Skin epidermis (tissue), 12 donors: Measurements from ENCODE around the gene OSGEP.

Experiments
- H3K27ac ChIP-seq, 21 experiments: fragments of 200-600 bp; sonication (generic) in 11 of 21; one replicate each; pipeline ENCODE4 v1.5.0; 2020; ENCODE audit warnings: mild to moderate bottlenecking in 3 of 21, inconsistent platforms in 2 of 21, moderate library complexity in 2 of 21
- H3K4me3 ChIP-seq, 7 experiments: fragments of 200-600 bp; sonication (generic) in 2 of 7; one replicate each; pipeline ENCODE4 v1.5.0; 2020; ENCODE audit warnings: inconsistent platforms in 2 of 7, mild to moderate bottlenecking in 2 of 7, moderate library complexity in 1 of 7

OSGEP gene

GRCh38 chr14:20454516-20455354 lies at the start of gene OSGEP, which contains the start of gene APEX1:
Gene OSGEP (minus strand): TSS chr14:20454812. CDS start chr14:20454683, 129 bp downstream.
Gene APEX1 (plus strand): TSS chr14:20455226. CDS start chr14:20455646, 420 bp downstream.
- peak within 1 kb of the TSS; percentile 57 to 98 (median 91) for H3K27ac ChIP-seq

GRCh38 chr14:20503898-20504297 lies 49.3 kb upstream of the OSGEP start:
- no peak overlapping the region for H3K4me3 ChIP-seq
- peak overlapping the region in 1 of 21 experiments; percentile 29 for H3K27ac ChIP-seq

More at GRCh38 chr14:20454516-20455354, at the start of gene OSGEP, which contains the start of gene APEX1:
- peak within 1 kb of the TSS; percentile 56 to 80 (median 58) for H3K4me3 ChIP-seq

DNA sequence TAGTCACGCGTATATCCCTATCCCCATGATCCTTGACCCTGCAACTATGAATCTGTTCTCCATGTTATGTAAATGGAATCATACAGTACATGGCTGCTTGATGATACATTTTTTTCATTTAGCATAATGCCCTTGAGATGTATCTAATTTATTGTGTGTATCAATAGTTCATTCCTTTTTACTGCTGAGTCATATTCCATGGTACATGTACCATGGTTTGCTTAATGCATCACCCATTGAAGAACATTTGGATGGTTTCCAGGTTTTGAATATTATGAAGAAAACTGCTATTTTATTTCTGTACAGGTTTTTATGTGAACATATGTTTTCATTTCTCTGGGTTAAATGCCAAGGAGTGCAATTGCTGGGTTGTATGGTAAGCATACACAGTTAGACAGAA lies 46.7 kb upstream of the OSGEP start:
- Histone ChIP-seq H3K27ac (no peak overlapping the region), H3K4me3 (no peak overlapping the region)

DNA sequence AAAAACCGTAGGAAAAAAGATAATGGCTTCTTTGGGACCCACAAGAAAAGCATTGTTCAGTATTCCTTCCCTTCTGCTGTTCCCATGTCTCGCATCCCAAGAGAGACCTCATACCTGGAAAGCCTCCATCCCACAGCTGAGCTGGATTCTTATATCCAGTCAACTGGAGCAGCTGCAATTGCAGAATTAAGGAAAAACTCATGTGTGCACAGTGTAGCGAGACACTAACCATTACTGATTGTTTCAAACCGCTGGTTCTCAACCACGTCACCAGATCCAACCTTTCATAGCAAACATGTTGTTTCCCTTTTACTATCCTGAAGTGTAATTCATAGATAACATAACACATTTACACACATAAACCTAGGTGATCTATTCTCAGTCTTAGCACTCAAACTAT lies 45.3 kb upstream of the OSGEP start:
- Histone ChIP-seq H3K27ac (peak overlapping the region in 1 of 21 experiments; percentile 22), H3K4me3 (no peak overlapping the region)

GRCh38 chr14:20499108-20499507 lies 44.5 kb upstream of the OSGEP start:
- Histone ChIP-seq H3K4me3 (no peak overlapping the region), H3K27ac (peak overlapping the region in 1 of 21 experiments; percentile 22)

DNA sequence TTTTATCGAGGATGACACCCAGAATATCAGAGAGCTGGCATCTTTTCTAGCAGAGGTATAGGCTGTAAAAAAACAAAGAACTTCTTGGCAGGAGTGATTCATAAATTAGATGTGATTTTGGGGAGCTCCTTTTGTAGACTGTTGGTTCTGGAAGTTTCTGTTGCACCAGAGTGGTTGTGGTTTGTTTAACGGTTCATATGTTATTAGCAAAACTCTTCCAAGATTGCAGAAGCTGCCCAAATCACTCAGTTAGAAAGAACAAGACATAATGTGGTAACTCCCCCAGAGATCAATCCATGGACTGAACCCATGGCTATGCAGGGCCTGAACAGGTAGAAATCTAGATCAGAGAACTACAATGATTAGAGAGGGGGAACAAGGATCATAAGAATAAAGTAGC lies 44.0 kb upstream of the OSGEP start:
- Histone ChIP-seq H3K27ac (no peak overlapping the region), H3K4me3 (no peak overlapping the region)

DNA sequence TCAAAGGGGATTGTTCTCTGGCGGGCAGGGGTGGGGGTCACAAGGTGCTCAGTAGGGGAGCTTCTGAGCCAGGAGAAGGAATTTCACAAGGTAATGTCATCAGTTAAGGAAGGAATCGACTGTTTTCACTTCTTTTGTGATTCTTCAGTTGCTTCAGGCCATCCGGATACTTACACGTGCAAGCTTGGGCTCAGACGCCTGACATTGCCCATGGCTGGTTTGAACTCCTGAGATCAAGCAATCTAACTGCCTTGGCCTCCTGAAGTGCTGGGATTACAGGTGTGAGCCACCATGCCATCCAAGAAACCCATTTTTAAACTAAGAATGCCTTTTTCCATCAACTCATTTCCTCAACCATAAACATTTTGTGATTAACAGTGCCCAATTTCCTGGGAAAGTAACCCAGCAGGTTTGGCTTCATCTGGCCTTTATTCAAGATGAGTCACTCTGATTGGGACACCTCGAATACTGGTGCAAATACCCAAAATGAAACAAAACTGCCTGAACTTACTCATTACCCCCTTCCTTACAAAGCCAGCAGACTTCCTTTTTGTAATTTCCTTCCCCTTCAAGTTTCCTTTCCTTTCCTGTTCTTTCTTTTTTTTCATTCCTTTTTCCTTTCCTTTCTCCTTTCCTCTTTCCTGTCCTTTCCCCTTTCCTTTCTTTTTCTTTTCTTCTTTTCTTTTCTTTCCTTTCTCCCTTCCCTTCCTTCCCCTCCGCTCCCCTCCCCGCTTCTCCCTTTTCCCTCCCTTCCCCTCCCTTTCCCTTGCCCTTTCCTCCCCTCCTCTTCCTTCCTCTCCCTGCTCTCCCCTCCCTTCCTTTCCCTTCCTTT lies 40.5 kb upstream of the OSGEP start:
- Histone ChIP-seq H3K27ac (peak overlapping the region in 8 of 21 experiments; percentile 13 to 62 (median 25)), H3K4me3 (no peak overlapping the region)

DNA sequence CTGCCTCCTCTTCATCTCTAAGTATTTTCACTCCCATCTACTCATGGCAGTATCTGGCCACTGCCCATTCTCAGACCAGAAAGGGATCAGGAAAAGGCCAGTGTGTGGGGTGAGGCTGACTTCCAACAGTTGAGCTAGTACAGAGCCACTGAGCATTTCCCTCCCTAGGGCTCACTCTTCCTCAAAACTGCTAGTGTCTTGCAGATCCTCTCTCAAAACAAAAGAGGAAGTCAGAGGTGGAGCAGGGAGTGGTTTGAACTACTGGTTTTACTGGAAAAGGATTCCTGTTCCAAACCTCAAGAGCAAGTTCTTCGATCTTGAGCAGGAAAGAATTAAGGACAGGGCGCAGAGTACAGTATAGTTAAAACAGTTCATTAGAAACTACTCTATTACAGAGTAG lies 39.0 kb upstream of the OSGEP start:
- H3K27ac ChIP-seq: peak overlapping the region in 15 of 21 experiments; percentile 4 to 66 (median 43)
- H3K4me3 ChIP-seq: no peak overlapping the region

GRCh38 chr14:20492486-20492885 lies 37.9 kb upstream of the OSGEP start:
- Histone ChIP-seq H3K27ac (peak overlapping the region in 2 of 21 experiments; percentile 20 to 62), H3K4me3 (no peak overlapping the region)

GRCh38 chr14:20490563-20490962 lies 36.0 kb upstream of the OSGEP start:
- Histone ChIP-seq H3K27ac (peak overlapping the region in 1 of 21 experiments; percentile 71), H3K4me3 (no peak overlapping the region)

GRCh38 chr14:20489093-20489994 lies 34.7 kb upstream of the OSGEP start:
- Histone ChIP-seq H3K27ac (peak overlapping the region in 11 of 21 experiments; percentile 0 to 71 (median 41)), H3K4me3 (no peak overlapping the region)

DNA sequence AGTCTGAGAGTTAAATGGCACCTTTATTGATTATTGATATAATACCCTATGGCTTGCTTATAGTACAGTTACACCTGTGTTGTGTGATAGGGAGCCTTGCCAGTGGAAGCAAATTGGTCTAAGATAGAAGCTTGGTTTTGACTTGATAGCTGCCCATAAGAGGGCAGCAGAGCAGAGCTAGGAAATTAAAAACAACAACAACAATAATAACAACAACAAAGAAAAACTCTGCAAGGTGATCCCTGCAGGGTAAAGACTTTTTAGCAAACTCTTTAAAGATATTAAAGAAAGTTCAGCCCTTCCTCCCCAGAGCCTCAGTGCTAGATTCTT lies 32.7 kb upstream of the OSGEP start:
- Histone ChIP-seq H3K27ac (no peak overlapping the region), H3K4me3 (no peak overlapping the region)

- H3K4me3 ChIP-seq: no peak overlapping the region
Observed at GRCh38 chr14:20486684-20487395, 32.2 kb upstream of the OSGEP start.

DNA sequence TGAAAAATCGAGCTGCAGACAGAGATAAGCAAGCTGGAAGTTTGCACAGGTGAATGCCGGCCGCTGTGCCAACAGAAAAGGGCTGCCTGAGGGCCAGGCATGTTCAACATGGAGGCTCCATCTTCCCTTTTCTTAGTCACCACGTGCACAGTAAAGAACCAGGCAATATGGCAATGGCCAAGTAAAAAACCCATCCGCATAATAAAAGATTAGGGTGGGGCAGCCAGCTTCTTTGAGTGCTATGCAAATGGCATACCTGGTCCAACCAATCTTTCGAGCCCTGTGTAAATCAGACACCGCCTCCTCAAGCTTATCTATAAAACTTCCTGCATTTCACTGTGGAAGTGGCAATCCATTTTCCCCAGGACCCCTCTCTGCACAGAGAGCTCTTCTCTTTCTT lies 31.3 kb upstream of the OSGEP start:
- Histone ChIP-seq H3K4me3 (no peak overlapping the region), H3K27ac (no peak overlapping the region)

More at GRCh38 chr14:20486684-20487395, 32.2 kb upstream of the OSGEP start:
- no peak overlapping the region for H3K27ac ChIP-seq

DNA sequence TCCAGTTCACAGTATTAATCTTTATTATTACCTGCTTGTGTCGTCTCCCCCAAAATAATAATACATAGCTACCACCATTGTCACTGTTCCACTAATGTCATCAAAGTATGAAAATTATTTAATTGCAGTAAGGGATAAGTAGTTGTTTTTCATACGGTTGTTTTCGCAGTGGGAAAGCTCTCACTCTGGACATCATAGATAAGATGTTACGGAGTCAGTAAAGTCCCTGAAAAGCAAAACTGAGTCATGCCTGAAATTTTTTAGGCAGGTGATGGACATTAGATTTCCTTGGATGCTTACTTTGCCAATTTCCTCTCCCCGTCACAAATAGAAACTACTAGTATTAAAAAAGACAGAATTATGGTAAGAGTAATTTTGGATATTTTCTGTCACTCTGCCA lies 27.8 kb upstream of the OSGEP start:
- H3K27ac ChIP-seq: no peak overlapping the region
- H3K4me3 ChIP-seq: no peak overlapping the region

GRCh38 chr14:20478894-20479293 lies 24.3 kb upstream of the OSGEP start:
- no peak overlapping the region for H3K4me3 ChIP-seq
- H3K27ac ChIP-seq: no peak overlapping the region

DNA sequence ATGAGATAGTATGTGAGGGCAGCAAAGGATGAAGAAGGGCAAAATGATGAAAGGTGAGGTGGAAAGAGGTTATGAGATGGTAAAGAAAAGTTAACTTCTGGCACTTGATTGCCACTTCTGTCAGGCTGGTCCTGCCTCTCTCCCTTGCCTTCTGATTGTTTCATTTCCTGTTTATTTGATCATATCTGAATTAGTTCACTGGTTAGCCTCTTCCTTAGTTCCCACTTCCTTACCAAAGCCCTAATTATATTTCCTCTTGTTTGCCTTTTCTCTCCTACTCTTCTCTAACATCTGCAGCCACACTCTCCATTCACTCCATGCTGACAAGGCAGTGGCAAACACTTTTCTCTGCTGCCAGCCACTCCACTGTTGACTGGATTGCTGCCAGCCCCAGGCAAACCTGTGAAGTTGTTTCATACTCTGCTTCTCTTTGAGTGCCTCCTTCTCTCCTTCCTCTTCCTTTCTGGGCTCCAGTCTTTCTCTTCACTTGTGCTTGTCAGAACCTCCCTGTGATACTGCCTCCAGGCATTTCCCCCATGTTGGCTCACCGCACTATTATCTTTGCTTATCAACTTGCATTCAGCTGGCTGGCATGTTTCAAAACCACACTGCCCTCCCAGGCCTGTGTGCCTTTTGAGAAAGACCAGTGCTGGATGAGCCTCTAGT lies 22.7 kb upstream of the OSGEP start:
- peak overlapping the region in 16 of 21 experiments; percentile 22 to 88 (median 58) for H3K27ac ChIP-seq
- no peak overlapping the region for H3K4me3 ChIP-seq

- peak overlapping the region in 14 of 21 experiments; percentile 3 to 88 (median 62) for H3K27ac ChIP-seq
Observed at GRCh38 chr14:20476776-20477175, 22.2 kb upstream of the OSGEP start.

More at GRCh38 chr14:20476776-20477175, 22.2 kb upstream of the OSGEP start:
- no peak overlapping the region for H3K4me3 ChIP-seq
